Measurements from ENCODE around the gene MYCN. TPM values are rescaled to one million over a fixed set of nuclear protein-coding genes. Genes with fewer than 3 reads are reported as not detected.

Gene MYCN
- total and polyA plus RNA-seq, 2 donors (not counting 3 experiments of a cell fraction or from before 2014, with no cell fraction given): 0.47 to 6.8 TPM

GRCh38 chr2:15935675-15936074, 4.7 kb upstream of the MYCN start:
- ChIA-PET POLR2A (interaction anchor here (0.7 kb wide), 1 partner anchor 232 kb away, joined by 6 read pairs; no protein-coding TSS in a partner anchor), CTCF (no interaction called here)
- intact Hi-C loops (cut with micrococcal nuclease) (no loop called here), dilution Hi-C loops (cut with MboI; ENCODE audit: extremely low pct_ligation_motif_present, low sequenced_read_pairs) (no loop called here)
- H3K27ac ChIP-seq (ENCODE audit: insufficient read depth, low read depth, low read length): no peak overlapping the region
- TF ChIP-seq MYC (IDR thresholded peaks at IDR 0.05; ENCODE audit: low read depth, low read length) (no peak), MAX (IDR thresholded peaks at IDR 0.05; ENCODE audit: insufficient read depth, insufficient read length) (no peak), GATA2 (IDR thresholded peaks at IDR 0.05; ENCODE audit: insufficient read depth, insufficient read length, low read depth, low read length) (no peak), EZH2 (IDR thresholded peaks at IDR 0.05; ENCODE audit: borderline replicate concordance, low read depth, low read length, severe bottlenecking) (no peak), FOS (IDR thresholded peaks at IDR 0.05; ENCODE audit: borderline replicate concordance, insufficient read depth, low read length) (no peak), POLR2AphosphoS5 (IDR thresholded peaks at IDR 0.05; ENCODE audit: insufficient read depth, low read depth, low read length) (no peak), CTCF (IDR thresholded peaks at IDR 0.05; ENCODE audit: extremely low read depth in 1 of 2, insufficient read depth in 1 of 2, low read depth in 1 of 2, low read length in 2 of 2) (no peak), JUN (IDR thresholded peaks at IDR 0.05; ENCODE audit: borderline replicate concordance, insufficient read depth, insufficient read length, low read depth) (no peak), POLR2A (IDR thresholded peaks at IDR 0.05; ENCODE audit: low read depth, low read length) (no peak)
- H3K9ac ChIP-seq (replicated peaks; ENCODE audit: extremely low read depth, insufficient read depth, low read length): no peak overlapping the region
- H4K20me1 ChIP-seq (replicated peaks; ENCODE audit: control insufficient read depth, extremely low read depth, insufficient read depth, low read length): no peaks in the 10 kb centered on the region
- DNase-seq (ENCODE audit: low read depth, low spot score): no peak
- H3K79me2 ChIP-seq (ENCODE audit: control insufficient read depth, insufficient read depth, low read length): no peaks in the 10 kb centered on the region
- no peak overlapping the region for H3K4me2 ChIP-seq (ENCODE audit: insufficient read depth, low read length)
- H3K36me3 ChIP-seq (ENCODE audit: control insufficient read depth in 2 of 2, extremely low read depth in 1 of 2, insufficient read depth in 2 of 2, low read length in 2 of 2): no peaks in the 10 kb centered on the region
- no peak overlapping the region for H3K4me3 ChIP-seq (replicated peaks in 1 of 3; ENCODE audit: insufficient read depth in 1 of 3, low read depth in 1 of 3, low read length in 3 of 3)
- no TSS peak for BruUV-seq (replicated peaks)
- H3K27me3 ChIP-seq (ENCODE audit: control insufficient read depth in 2 of 2, insufficient read depth in 2 of 2, low read length in 2 of 2): peaks cover 16 to 26% of the 10 kb centered on the region in 2 experiments
- H3K4me1 ChIP-seq (ENCODE audit: control insufficient read depth, extremely low read depth, insufficient read depth, low read length): peaks cover 7% of the 10 kb centered on the region
- H3K9me3 ChIP-seq (replicated peaks; ENCODE audit: control insufficient read depth, insufficient read depth, low read length): no peaks in the 10 kb centered on the region
- no peaks in the 10 kb centered on the region for H3K9me1 ChIP-seq (replicated peaks; ENCODE audit: control insufficient read depth, extremely low read depth, insufficient read depth, low read length)
- no peak for FAIRE-seq
- H2AFZ ChIP-seq (ENCODE audit: low read depth, low read length): no peak overlapping the region

Data from endothelial cell of umbilical vein (primary cell).